ENCODE measurements around the gene SLC26A8. TPM values are rescaled to one million over a fixed set of nuclear protein-coding genes. Genes with fewer than 3 reads are reported as not detected.

Gene SLC26A8
- total and polyA plus RNA-seq, 2 experiments from 2014 or later = 0.89 to 2.9 TPM

- Histone ChIP-seq H3F3A (replicated peaks; ENCODE audit: low read depth) (no peaks in the 10 kb centered on the region), H4K20me1 (replicated peaks; ENCODE audit: insufficient read depth) (peaks cover 10% of the 10 kb centered on the region), H3K4me3 (no peak overlapping the region), H3K9me2 (ENCODE audit: insufficient read depth) (no peaks in the 10 kb centered on the region), H3K27me3 (ENCODE audit: insufficient read depth) (no peaks in the 10 kb centered on the region), H3K79me2 (replicated peaks; ENCODE audit: insufficient read depth) (peaks cover 24% of the 10 kb centered on the region), H3K27ac (ENCODE audit: low read depth) (no peak overlapping the region), H3K4me2 (no peak overlapping the region), H3K4me1 (ENCODE audit: insufficient read depth) (no peaks in the 10 kb centered on the region), H3K36me3 (ENCODE audit: insufficient read depth) (no peaks in the 10 kb centered on the region), H2AFZ (no peak overlapping the region)
- ATAC-seq = no peak
- DNase-seq (ENCODE audit: low spot score) = no peak
- no peaks in the 10 kb centered on the region for H3K4me1 Mint-ChIP-seq
- no peak overlapping the region for H3K27ac Mint-ChIP-seq
- H3K9me3 Mint-ChIP-seq = no peaks in the 10 kb centered on the region
- no peak overlapping the region for H3K4me3 Mint-ChIP-seq
- peaks cover 2% of the 10 kb centered on the region for H3K27me3 Mint-ChIP-seq (ENCODE audit: insufficient read depth, low read depth, poor library complexity)
- H3K36me3 Mint-ChIP-seq (ENCODE audit: low read depth) = no peaks in the 10 kb centered on the region
- TF ChIP-seq EZH2phosphoT487 (IDR thresholded peaks at IDR 0.05; ENCODE audit: unreplicated experiment) = no peak
- no peak for TF ChIP-seq JUNB (IDR thresholded peaks at IDR 0.05; ENCODE audit: unreplicated experiment)
- TF ChIP-seq NANOG (IDR thresholded peaks at IDR 0.05; ENCODE audit: borderline replicate concordance) = no peak
- TF ChIP-seq ETS1 (IDR thresholded peaks at IDR 0.05) = no peak
- no peak for TF ChIP-seq STAT1 (IDR thresholded peaks at IDR 0.05; ENCODE audit: unreplicated experiment)
- TF ChIP-seq EZH2 (IDR thresholded peaks at IDR 0.05; ENCODE audit: low read depth, unreplicated experiment) = no peak
- no peak for TF ChIP-seq POLR2AphosphoS5 (IDR thresholded peaks at IDR 0.05; ENCODE audit: low read depth)
- TF ChIP-seq ZNF462 (CRISPR knock-in tag; IDR thresholded peaks at IDR 0.05) = no peak
- TF ChIP-seq REST (IDR thresholded peaks at IDR 0.05; ENCODE audit: unreplicated experiment) = no peak
- TF ChIP-seq CREB1 (CRISPR knock-in tag; IDR thresholded peaks at IDR 0.05; ENCODE audit: low read depth) = no peak
- no peak for TF ChIP-seq ZNF114 (CRISPR knock-in tag; IDR thresholded peaks at IDR 0.05)
- TF ChIP-seq CTCF (conservative IDR thresholded peaks at IDR 0.05; ENCODE audit: low read depth in 2 of 2) = no peak
- no peak for TF ChIP-seq ZNF331 (CRISPR knock-in tag; IDR thresholded peaks at IDR 0.05; ENCODE audit: low read depth)
Observed at GRCh38 chr6:36071714-36072113, 47.3 kb upstream of the SLC26A8 start.

All from GM23338 (cell line).